Skin of body (tissue), 2 donors: ENCODE data around the gene LYPD8. TPM values are rescaled to one million over a fixed set of nuclear protein-coding genes. Genes with fewer than 3 reads are reported as not detected.

Source experiments
- DNase-seq: peaks from one replicate; lab custom pipeline; 2025; lab: John Stamatoyannopoulos, UW
- total RNA-seq: library from RNA; depleted of rRNA; stranded (reverse); fragments of >200 nt; gene quantifications from one replicate; pipeline ENCODE4 v1.2.3, GENCODE V29; 2014

LYPD8 gene
- total RNA-seq, 1 donor from 2014 or later, result not detected

DNA sequence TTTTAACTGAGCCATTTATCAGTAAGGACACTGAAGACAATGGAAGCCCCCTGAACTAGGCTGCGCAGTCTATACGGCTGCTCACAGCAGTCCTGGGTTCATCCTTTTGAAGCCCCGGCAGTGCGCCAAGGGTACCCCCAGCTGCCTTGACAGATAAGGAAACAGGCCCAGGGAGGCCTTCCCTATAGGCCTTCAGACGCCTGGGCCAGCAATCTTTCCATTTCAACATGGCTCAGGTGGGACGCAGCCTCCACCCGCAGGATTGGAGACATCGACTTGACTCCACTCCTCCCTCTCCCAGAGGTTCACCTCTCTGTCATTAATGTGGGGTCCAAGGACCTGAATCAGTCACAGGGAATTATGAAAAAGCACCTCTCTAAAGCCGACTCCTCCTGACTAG is 2.8 kb upstream of the LYPD8 start:
- no peak for DNase-seq

DNA sequence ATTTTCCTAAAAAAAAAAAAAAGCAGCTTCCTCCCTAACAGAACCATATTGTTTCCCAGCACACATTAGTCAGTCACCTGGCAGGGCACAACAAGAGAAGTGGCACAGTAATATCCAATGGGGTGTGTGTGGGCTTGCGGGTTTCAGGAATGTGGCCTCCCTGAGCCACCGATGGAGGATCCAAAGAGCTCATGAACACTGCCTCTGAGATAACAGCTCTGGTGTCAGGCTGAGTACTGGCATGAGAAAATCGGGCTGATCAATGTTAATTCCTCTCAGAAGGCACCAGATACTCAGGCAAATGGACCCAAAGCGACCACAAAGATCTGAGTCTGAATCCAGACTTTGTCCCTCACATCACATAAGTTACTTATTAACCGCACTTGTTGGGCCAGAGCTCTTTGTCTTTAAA is 2.2 kb upstream of the LYPD8 start:
- no peak for DNase-seq

DNA sequence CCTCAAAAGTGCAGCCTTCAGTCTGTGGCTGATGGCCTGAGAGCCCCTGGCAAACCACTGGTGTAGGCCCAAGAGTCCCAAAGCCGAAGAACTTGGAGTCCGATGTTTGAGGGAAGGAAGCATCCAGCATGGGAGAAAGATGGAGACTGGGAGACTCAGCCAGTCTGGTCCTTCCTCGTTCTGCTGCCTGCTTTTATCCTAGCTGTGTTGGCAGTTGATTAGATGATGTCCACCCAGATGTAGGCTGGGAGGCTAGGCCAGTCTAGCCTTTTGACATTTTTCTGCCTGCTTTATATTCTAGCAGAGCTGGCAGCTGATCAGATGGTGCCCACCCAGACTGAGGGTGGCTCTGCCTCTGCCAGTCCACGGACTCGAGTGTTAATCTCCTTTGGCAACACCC is 1.1 kb upstream of the LYPD8 start:
- no peak for DNase-seq

DNA sequence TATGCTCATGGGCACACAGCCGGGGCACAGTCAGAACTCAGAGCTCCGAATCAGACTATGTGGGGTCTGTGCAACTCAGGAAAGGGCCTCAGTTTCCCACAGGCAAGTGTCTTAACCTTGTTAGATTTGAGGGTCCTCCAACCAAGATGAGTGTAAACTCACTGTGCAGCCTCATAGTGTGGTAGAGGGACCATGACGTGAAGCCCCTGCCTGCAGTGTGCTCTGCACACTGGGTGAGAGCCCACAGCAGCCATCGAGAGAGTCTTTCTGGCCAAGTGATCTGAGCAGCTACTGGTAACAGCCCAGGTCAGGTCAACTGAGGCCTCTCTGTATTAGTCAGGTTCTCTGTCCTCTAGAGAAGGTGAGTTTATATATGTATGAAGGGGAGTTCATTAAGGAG is 592 bp upstream of the LYPD8 start:
- DNase-seq, result no peak

DNA sequence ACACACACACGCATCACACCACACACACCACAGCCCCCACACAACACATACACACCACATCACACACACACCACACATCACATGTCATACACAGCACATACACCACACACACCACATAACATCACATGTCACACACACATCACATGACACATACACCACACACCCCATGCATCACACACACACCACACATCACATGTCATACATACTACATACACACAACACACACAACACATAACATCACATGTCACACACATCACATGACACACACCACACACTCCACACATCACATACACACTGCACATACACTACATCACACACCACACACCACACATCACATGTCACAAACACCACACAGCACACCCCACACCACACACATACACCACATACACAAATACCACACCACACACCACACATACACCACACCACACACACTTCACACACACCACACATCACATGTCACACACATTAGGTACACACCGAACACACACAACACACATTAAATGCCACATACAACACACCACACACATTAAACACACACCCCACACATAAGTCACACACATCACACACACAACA is 1.8 kb downstream of the LYPD8 start:
- DNase-seq, result no peak

DNA sequence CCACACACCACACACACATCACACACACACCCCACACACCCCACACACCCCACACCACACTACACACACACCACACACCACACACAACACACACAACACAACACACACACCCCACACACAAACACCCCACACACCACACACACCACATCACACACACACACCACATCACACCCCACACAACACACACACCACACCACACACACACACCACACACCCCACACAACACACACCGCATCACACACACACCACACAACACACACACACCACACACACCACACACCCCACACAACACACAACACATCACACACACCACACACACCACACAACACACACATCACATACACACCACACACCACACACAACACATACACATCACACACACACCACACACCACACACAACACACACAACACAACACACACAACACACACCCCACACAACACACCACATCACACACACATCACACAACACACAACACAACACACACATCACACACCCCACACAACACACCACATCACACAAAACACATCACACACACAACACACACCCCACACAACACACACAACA is 2.4 kb downstream of the LYPD8 start:
- no peak for DNase-seq

DNA sequence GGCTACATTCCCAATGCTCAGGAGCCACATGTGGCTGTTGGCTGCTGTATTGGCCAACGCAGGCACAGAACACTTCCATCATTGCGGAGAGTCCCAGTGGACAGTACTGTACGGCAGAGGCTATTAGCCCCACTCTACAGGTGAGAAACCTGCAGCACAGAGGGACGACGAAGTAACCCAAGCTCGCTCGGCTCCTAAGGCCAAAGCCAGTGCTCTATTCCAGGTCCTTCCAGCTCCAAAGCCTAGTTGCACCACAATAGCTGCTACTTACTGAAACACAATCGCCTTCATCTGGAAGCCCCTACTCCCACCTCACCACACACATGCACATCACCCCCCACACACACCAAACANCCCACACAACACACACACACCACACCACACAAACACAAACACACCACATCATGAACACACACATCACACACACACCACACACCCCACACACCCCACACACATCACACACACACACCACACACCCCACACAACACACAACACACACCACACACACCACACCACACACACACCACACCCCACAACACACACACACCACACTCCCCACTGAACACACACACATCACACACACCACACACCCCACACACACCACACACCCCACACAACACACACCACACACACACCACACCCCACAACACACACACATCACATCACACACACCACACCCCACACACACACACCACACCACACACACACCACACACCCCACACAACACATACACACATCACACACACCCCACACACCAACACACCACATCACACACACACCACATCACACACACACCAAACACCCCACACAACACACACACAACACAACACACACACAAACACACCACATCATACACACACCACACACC is 3.2 kb downstream of the LYPD8 start:
- no peak for DNase-seq

DNA sequence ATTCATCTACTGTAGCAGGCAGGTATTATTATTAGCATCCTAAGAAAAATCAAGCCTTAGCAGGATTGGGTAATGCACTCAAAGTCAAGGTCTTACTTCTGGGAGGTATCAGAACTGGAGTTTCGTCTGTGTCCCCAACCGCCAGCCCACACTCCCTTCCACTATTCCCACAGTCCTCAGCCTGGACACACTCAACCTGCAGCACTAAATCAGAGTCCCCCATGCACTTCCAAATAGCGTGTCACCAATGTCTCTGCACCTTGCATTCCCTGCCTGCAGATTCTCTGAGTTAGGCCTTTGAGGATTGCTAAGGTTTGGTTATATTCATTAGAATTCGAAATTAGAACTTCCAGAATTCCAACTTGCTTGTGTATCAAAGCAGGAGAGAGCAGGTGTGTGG is 3.9 kb downstream of the LYPD8 start:
- no peak for DNase-seq

DNA sequence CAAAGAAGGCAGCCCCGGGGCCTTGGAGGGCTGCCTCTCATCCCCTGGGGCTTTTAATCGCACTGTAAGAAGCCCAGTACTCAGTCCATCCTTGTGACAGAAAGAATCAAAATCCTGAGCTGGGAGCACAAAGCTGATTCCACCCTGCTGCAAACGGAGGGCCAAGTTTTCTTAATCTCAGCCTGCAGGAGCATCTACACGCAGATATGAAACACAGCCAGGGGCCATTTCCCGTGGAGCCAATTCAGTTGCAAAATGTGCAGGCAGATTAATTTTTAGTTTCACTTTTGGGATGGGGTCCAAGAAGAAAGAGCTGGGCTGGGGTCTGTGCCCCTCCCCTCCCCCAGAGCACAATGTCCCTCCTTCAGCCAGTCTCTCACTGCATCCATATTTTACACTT is 4.4 kb downstream of the LYPD8 start:
- no peak for DNase-seq

DNA sequence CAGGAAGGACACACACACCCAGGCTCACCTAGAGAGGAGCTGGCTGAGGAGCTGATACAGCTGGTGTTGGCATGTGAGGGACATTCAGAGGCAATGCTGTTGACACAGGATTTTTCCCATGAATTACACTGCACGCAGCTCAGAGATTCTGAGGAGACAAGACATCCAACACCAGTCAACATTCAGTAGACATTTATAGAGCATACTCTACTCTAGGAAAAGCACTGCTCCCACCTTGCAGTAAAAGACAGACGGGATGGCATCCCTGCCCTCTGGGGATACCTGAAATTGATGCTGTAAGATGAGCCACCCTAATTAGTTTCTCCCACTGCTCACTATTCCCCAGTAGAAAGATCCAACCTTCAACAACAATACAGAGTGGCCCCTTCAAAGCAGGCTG is 5.1 kb downstream of the LYPD8 start:
- DNase-seq, result no peak

DNA sequence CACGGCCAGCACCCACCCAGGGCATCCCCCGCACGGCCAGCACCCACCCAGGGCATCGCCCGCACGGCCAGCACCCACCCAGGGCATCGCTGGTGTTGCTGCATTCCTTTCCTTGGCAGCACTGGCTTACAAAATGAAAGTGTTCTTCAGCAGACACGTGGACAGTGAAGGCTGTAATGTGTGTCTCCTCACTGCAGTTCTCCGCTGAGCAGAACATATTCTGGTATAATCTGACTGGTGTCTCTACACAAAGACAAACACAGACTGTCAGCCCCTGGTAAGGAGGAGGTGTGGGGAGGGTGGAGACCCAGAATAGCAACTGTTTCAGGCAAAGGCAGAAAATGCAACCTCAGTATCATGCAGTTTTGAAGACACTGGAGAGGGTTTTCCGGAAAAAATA is 7.3 kb downstream of the LYPD8 start:
- DNase-seq, result no peak

DNA sequence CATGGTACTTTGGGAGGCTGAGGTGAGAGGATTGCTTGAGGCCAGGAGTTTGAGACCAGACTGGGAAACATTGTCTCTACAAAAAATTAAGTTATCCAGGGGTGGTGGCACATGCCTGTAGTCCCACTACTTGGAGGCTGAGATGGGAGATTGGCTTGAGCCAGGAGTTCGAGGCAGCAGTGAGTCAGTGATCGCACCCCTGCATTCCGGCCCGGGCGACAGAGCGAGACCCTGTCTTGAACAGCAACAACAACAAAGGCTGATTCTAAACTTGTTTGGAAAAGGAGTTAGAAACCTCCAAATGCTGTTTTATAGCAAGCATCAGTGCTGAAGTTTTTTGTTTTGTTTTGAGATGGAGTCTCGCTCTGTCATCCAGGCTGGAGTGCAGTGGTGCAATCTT is 14.7 kb downstream of the LYPD8 start:
- no peak for DNase-seq

DNA sequence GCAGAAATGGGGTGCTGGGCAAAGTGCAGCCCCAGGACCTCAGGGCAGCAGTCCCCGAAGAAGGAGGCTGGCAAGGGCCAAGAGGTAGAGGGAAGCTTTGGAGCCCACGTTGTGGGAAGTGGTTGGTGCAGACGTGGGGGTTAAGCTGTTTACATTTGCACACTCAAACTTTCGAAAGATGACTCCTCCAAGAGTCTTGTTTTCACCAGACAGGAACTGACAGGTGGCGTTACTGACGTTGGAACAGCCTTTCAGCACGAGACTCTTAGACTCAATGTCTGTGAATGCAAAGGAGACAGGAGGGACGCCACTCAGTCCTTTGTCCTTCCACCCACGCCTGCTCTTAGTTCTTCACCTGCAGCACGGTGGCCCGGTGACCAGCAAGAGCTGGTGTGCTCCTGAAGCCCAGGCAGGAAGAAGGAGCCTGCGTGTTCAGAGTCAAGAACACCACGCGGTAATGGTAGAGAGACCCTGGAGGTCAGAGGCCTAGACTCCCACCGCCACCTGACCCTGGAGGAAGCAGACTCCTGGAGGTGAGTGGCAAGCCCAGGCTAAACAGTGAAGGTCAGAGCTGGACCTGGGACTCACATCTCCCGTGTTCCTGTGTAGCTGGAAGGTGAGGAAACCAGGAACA is 15.9 kb downstream of the LYPD8 start:
- no peak for DNase-seq

DNA sequence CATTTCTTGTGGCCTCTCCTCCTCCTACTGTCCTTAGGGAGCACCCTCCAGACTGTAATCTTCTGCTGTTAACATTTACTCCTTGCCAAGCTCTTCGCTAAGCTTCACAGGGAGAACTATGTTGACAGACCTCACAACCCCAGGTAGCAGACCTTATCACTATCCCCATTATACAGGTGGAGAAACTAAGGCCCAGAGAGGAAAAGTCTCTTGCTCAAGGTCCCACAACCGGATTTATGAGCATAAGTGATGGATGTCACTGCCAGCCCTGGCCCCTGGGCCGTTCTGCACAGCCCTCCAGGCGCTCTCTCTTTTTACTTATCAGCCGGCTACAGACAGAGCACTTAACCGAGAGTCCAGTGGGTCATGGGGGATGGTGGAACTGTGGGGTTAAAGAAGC is 18.1 kb downstream of the LYPD8 start:
- DNase-seq, result no peak

DNA sequence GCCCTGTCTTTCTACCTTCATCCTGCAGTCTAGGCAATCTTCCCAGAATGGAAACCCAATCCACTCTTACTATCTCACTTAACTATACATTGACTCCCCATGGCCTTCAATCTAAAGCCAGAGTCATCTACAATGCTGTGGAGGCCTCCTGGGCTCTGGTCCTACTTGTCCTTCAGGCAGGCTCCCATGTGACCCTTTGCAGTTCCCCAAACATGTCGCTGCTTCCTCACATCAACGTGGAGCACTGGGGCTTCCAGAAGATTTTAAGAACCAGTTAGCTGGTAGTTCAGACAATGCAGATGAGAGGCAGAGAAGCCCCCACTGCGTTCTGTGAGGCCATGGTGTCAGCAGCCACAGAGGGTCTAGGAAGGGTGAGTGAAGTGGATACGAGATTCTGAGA is 18.6 kb downstream of the LYPD8 start:
- no peak for DNase-seq

DNA sequence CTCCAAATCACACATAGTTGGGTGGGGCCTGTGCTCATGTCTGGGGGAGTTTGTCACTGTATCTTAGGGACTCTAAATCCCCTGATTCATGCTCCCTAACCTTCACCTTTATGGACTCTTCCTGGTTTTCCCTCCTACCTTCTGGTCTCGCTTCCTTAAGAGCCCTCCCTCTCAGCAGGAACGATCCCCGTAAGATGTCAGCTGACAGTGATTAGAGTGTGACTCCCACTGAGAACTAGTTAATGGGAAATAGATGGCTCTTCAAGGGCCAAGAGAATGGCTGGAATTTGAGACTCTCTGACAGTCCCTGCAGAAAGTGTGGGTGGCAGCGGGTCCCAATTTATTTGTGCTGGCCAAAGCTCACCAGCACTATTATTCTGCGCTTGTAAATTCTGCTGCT is 22.0 kb downstream of the LYPD8 start:
- no peak for DNase-seq

DNA sequence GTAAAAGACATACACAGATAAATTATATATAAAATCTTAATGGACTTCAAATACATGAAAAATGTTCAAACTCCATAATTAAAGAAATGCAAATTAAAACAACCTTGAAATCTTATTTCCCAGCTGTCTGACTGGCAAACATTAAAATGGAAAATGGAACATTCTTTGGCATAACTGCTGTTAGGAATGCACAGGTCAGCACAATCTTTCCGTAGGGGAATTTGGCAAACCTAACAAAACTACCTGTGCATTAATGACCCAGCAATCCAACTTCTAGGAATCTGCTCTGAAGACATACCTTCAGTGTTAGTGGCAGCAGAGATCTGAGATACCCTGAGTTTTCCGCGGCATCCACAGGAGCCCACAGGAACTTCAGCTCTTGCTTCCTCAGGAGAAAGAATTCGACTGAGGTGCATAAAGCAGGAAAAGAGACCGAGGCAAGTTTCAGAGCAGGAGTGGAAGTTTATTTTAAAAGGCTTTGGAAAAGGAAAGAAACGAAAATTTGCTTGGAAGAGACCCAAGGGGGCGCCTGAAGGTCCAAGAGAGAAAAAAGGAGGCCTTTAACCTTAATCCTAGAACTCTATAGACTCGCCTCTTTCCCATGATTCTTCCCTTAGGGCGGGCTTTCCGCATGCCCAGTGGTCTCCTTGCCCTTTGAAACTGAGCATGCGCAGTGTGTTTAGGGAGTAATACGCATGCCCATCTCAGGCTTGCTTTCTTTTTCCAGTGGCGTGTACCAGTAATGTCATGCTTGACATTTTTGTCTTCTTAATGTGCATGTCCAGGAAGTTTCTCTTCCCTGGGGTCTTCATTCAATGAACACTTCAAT is 24.8 kb downstream of the LYPD8 start:
- no peak for DNase-seq

DNA sequence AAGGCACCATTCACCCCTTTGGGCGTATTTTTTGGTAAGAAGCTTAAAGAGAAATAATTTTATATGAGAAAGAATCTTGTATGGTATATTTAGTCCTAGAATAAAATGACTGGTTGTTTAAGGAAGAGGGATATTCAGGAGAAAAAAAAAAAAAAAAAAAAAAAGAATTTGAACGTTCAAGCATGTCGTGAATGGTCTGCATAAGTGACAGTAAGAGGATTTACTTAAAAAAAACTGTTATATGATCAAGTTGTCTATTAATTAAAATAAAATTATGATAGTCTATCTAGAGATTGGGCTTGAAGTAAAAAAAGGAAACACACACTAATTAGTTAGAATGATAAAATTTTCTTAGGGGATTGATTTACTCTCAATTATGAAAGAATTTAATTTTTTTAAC is 41.3 kb downstream of the LYPD8 start:
- DNase-seq, result no peak

DNA sequence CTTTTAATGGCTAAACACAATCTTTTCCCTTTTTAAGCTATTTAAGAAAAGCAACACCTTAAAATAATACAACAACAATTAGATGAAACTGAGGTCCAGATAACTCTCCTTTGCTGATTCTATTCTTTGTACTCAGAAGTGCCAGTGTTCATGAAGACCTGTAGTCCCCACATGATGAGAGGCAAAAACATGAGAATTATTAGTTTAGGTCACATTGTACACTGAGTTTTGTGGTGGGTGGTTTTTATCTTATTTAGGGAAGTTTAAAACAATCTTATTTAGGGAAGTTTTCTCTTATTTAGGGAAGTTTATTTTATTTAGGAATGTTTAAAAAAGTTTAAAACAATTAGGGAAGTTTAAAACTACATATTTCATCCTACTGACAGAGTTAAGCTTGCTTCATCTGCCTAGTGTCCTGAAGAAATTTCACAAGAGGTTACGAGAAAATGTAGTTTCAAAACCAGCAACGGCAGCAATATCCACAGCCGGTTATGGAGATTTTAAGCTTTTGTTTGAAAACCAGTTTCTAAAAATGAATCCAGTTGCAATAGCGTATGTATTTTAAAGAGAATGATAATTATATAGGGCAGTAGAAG is 45.2 kb downstream of the LYPD8 start:
- DNase-seq, result no peak

DNA sequence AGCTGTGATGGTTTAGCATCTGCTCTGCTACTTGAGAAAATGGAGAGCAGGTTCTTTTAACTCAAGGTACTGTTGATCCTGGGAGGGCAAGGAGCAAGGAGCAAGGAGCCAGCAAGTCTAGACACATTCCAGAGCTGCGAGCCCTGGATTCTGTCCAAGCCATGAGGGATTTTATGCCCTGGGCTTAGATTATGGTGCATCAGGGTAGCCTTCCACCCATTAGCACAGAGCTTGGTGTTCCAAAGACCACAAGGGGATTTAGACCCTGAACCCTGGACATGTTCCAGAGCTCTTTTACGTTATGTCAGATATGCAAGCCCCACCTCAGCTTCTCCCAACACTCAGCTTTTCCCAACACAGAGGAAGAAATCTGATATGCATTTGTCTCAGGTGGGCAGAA is 51.0 kb downstream of the LYPD8 start:
- no peak for DNase-seq

DNA sequence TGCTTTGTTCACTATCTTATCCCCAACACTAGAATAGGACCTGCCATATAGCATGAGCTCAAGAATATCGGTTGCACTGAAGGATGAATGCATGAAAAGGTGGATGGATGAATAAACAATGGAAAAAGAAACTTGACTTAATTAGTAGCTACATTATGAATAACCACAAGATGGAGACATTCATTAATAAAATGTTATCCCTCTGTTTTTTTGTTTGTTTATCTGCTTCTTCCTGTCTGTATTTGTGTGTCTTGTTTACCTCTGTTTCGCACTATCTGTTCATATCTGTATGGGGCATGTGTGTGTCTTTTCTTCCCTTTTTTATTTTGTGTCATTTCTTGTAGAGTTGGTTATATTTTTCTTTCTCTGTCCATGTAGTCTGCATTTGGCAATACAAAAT is 51.9 kb downstream of the LYPD8 start:
- DNase-seq, result no peak
